B cell (primary cell): ENCODE data around the gene APLP1. TPM values are rescaled to one million over a fixed set of nuclear protein-coding genes. Genes with fewer than 3 reads are reported as not detected.
"Not testable (repeated sequence)": the region's sequence is repeated elsewhere in the genome, so short reads cannot be mapped to it uniquely, and the experiment has no call there.

Source experiments
- ATAC-seq: fragments of 200-7000 bp; cut with Tn5 transposase; one replicate; pipeline ENCODE4 v1.10.0; 2021; ENCODE audit warnings: low read depth, mild to moderate bottlenecking, moderate number of reproducible peaks, moderate library complexity
- CTCF ChIA-PET: fragments of 350-600 bp; sonication (Branson Sonifier 250); formaldehyde crosslinking; loops from one replicate; lab custom pipeline; 2021; ENCODE audit warnings: antibody characterized with exemption, inconsistent platforms; lab: Charles Lee
- POLR2A ChIA-PET: fragments of 350-600 bp; sonication (Branson Sonifier 250); formaldehyde crosslinking; loops from one replicate; lab custom pipeline; 2021; ENCODE audit warnings: antibody characterized with exemption; lab: Charles Lee
- DNase-seq: peaks from one replicate; pipeline ENCODE4 v3.0.0; 2013
- H2AFZ ChIP-seq: 2 replicates; pipeline ENCODE4 v1.6.1; 2012; ENCODE audit warnings: mild to moderate bottlenecking, low read depth, low read length; ENCODE audit not compliant: insufficient read depth, poor library complexity, severe bottlenecking
- H3K27ac ChIP-seq, 2 donors: 1 replicate in 1 of 2; 2 replicates in 1 of 2; pipeline ENCODE4 v1.5.1; 2012 to 2013; ENCODE audit warnings: low read length in 2 of 2, mild to moderate bottlenecking in 2 of 2, moderate library complexity in 1 of 2
- H3K27me3 ChIP-seq, 4 experiments: fragments of 200-600 bp in 1 of 4; sonication (generic) in 1 of 4; replicated peaks in 1 of 4; 1 replicate in 2 of 4; 2 replicates in 2 of 4; pipeline versions ENCODE4 v1.6.1 to v1.7.0; 2013 to 2016; ENCODE audit warnings: low read length in 3 of 4, mild to moderate bottlenecking in 2 of 4, mixed read lengths in 1 of 4, moderate library complexity in 1 of 4; ENCODE audit not compliant: insufficient read depth in 4 of 4, control insufficient read depth in 3 of 4; ENCODE audit errors: control extremely low read depth in 1 of 4
- H3K36me3 ChIP-seq, 2 experiments: replicated peaks in 1 of 2; 1 replicate in 1 of 2; 2 replicates in 1 of 2; pipeline versions ENCODE4 v1.6.1 to v1.7.1; 2013; ENCODE audit warnings: low read length in 1 of 2; ENCODE audit not compliant: insufficient read depth in 2 of 2, control insufficient read depth in 1 of 2; ENCODE audit errors: control extremely low read depth in 1 of 2, extremely low read depth in 1 of 2
- H3K4me1 ChIP-seq, 2 donors: fragments of 200-600 bp in 1 of 2; sonication (generic) in 1 of 2; 1 replicate in 1 of 2; 2 replicates in 1 of 2; pipeline versions ENCODE4 v1.5.1 to v1.6.1; 2013 to 2017; ENCODE audit warnings: low read length in 2 of 2; ENCODE audit not compliant: control insufficient read depth in 2 of 2, insufficient read depth in 2 of 2
- H3K4me2 ChIP-seq: replicated peaks from 2 replicates; pipeline ENCODE3; 2012; ENCODE audit warnings: mild to moderate bottlenecking, low read depth, low read length; ENCODE audit not compliant: poor library complexity, severe bottlenecking
- H3K4me3 ChIP-seq, 5 experiments: fragments of 200-600 bp in 1 of 5; sonication (generic) in 1 of 5; 1 replicate in 3 of 5; 2 replicates in 2 of 5; pipeline versions ENCODE4 v1.5.1 to v1.7.0; 2011 to 2016; ENCODE audit warnings: low read length in 4 of 5, mild to moderate bottlenecking in 4 of 5, low read depth in 2 of 5, control low read depth in 1 of 5, moderate library complexity in 1 of 5; ENCODE audit not compliant: insufficient read depth in 1 of 5; ENCODE audit errors: control extremely low read depth in 1 of 5, extremely low read depth in 1 of 5
- H3K79me2 ChIP-seq: fragments of 200-600 bp; sonication (generic); one replicate; pipeline ENCODE4 v1.6.0; 2016; ENCODE audit warnings: low read length; ENCODE audit not compliant: control insufficient read depth, insufficient read depth
- H3K9ac ChIP-seq: fragments of 200-600 bp; sonication (generic); 2 replicates; pipeline ENCODE4 v1.6.1; 2017; ENCODE audit warnings: mild to moderate bottlenecking, low read length, moderate library complexity
- H3K9me3 ChIP-seq, 3 donors: one replicate each; pipeline versions ENCODE4 v1.6.1 to v1.7.1; 2013; ENCODE audit warnings: low read length in 2 of 3; ENCODE audit not compliant: control insufficient read depth in 2 of 3, insufficient read depth in 1 of 3; ENCODE audit errors: control extremely low read depth in 1 of 3
- H4K20me1 ChIP-seq: 2 replicates; pipeline ENCODE4 v1.6.0; 2012; ENCODE audit warnings: mild to moderate bottlenecking, low read length; ENCODE audit not compliant: insufficient read depth, control insufficient read depth, poor library complexity, severe bottlenecking
- H3K27ac Mint-ChIP-seq: one replicate; pipeline ENCODE4 v1.8.0; 2021; ENCODE audit warnings: mixed read lengths
- H3K27me3 Mint-ChIP-seq: one replicate; pipeline ENCODE4 v1.8.0; 2021; ENCODE audit warnings: mixed read lengths
- H3K4me1 Mint-ChIP-seq: one replicate; pipeline ENCODE4 v1.8.0; 2021; ENCODE audit warnings: mixed read lengths
- H3K4me3 Mint-ChIP-seq: one replicate; pipeline ENCODE4 v1.8.0; 2021; ENCODE audit warnings: mixed read lengths
- H3K9me3 Mint-ChIP-seq: one replicate; pipeline ENCODE4 v1.8.0; 2022; ENCODE audit warnings: mixed read lengths; ENCODE audit not compliant: insufficient read depth
- CTCF ChIP-seq: fragments of 200-600 bp; IDR thresholded peaks from one replicate; pipeline ENCODE4 v1.8.0; 2022; ENCODE audit warnings: antibody characterized with exemption, mild to moderate bottlenecking
- EZH2 ChIP-seq: IDR thresholded peaks from 2 replicates; pipeline ENCODE4 v1.6.1; 2012; ENCODE audit warnings: borderline replicate concordance, low read depth, mild to moderate bottlenecking, moderate library complexity, low read length; ENCODE audit not compliant: insufficient read depth, poor library complexity, severe bottlenecking
- WGBS: methylation state at CpG from one replicate; pipeline ENCODE4 v1.1.5; 2013; ENCODE audit warnings: missing lambda C conversion rate; ENCODE audit not compliant: insufficient coverage; 5-methylcytosine and 5-hydroxymethylcytosine counted together
- intact Hi-C: fragments of 100-400 bp; cut with micrococcal nuclease; formaldehyde crosslinking; loops from one replicate; pipeline ENCODE4 v1.10.0; 2022
- polyA plus RNA-seq: library from polyadenylated mRNA; depleted of rRNA; stranded (reverse); fragments of >200 nt; gene quantifications from 2 replicates; pipeline ENCODE4 v1.2.3, GENCODE V29; 2012
- total RNA-seq, 2 donors: library from RNA; stranded (reverse); fragments of 120-200 nt in 1 of 2; gene quantifications; 1 replicate in 1 of 2; 2 replicates in 1 of 2; pipeline versions ENCODE4 v1.2.3 to v1.2.4, GENCODE V29; 2013 to 2022

APLP1 gene
- total and polyA plus RNA-seq, 2 donors (not counting 1 experiment from before 2014, with no cell fraction given), result 0.06 TPM; not detected in 1

DNA sequence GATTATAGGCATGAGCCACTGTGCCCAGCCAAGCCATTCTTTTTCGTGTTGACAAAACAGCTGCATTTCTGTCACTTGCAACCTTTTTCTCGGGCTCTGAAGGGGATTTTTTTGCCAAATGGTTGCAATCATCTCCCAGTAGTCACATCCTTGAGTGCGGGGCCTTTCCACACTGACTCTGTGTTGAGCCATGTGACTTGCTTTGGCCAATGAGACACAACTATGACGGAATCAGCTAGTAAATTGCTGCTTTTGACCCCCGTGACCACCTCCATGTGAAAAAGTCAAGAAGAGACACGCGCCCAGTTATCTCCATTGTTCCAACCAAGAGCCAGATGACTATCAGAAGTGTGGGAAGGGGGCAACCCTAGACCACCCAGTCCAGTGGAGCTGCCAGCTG lies 34.4 kb upstream of the APLP1 start:
- Histone ChIP-seq H3K4me2 (no peak overlapping the region), H3K9ac (no peak overlapping the region), H3K27ac (no peak overlapping the region), H3K79me2 (no peaks in the 10 kb centered on the region), H3K4me1 (no peaks in the 10 kb centered on the region), H4K20me1 (no peaks in the 10 kb centered on the region), H2AFZ (no peak overlapping the region), H3K4me3 (no peak overlapping the region), H3K9me3 (peaks cover 0 to 17% (median 2%) of the 10 kb centered on the region in 3 donors), H3K27me3 (peaks cover 0 to 12% (median 0%) of the 10 kb centered on the region in 4 experiments), H3K36me3 (no peaks in the 10 kb centered on the region)
- no peaks in the 10 kb centered on the region for H3K4me1 Mint-ChIP-seq
- no peak overlapping the region for H3K27ac Mint-ChIP-seq
- CTCF ChIA-PET, result no interaction called here
- POLR2A ChIA-PET, result no interaction called here
- DNase-seq, result no peak
- peaks cover 30% of the 10 kb centered on the region for H3K27me3 Mint-ChIP-seq
- intact Hi-C loops, result no loop called here
- H3K9me3 Mint-ChIP-seq, result no peaks in the 10 kb centered on the region
- no peak for ATAC-seq
- WGBS, result 71% methylated on average over 7 of the region's 7 CpGs
- no peak for TF ChIP-seq EZH2
- no peak for TF ChIP-seq CTCF
- H3K4me3 Mint-ChIP-seq, result no peak overlapping the region

- H3K27ac Mint-ChIP-seq, H3K4me1 ChIP-seq, H3K4me1 Mint-ChIP-seq, H3K4me3 ChIP-seq, H3K27me3 ChIP-seq, H3K27ac ChIP-seq, POLR2A ChIA-PET, H4K20me1 ChIP-seq, H3K9me3 Mint-ChIP-seq, H2AFZ ChIP-seq, intact Hi-C loops, DNase-seq, ATAC-seq, H3K4me3 Mint-ChIP-seq, H3K36me3 ChIP-seq, H3K4me2 ChIP-seq, H3K9ac ChIP-seq, H3K79me2 ChIP-seq, CTCF ChIA-PET: not testable (repeated sequence)
- peaks cover 0 to 20% (median 4%) of the 10 kb centered on the region in 3 donors for H3K9me3 ChIP-seq
- WGBS, result 74% methylated on average over 11 of the region's 11 CpGs
- peaks cover 29% of the 10 kb centered on the region for H3K27me3 Mint-ChIP-seq
These were observed 32.3 kb upstream of the APLP1 start for GRCh38 chr19:35836096-35836495.
